PC-9 (cell line): ENCODE measurements around the gene PIEZO2. TPM values are rescaled to one million over a fixed set of nuclear protein-coding genes. Genes with fewer than 3 reads are reported as not detected.

Experiments used
- BruUV-seq: library from RNA; stranded (reverse); fragments of 400-500 nt; replicated peaks from 2 replicates; lab custom pipeline; 2021; lab: Mats Ljungman, UMichigan
- CTCF ChIA-PET: fragments of 300-600 bp; sonication (Branson Sonifier 250); formaldehyde crosslinking; loops from one replicate; lab custom pipeline; 2022; ENCODE audit warnings: antibody characterized with exemption; lab: Charles Lee
- POLR2A ChIA-PET: fragments of 300-600 bp; sonication (Branson Sonifier 250); formaldehyde crosslinking; loops from one replicate; lab custom pipeline; 2022; ENCODE audit warnings: antibody characterized with exemption; ENCODE audit not compliant: unreplicated experiment; lab: Charles Lee
- DNase-seq, 2 experiments: peaks; one replicate each; pipeline versions ENCODE4 v3.0.0 to v3.0.0-alpha.2; 2015 to 2022; ENCODE audit warnings: mixed read lengths in 1 of 2
- H2AFZ ChIP-seq: fragments of 200-600 bp; sonication (generic); 2 replicates; pipeline ENCODE4 v1.8.1; 2017; ENCODE audit warnings: antibody characterized with exemption
- H3F3A ChIP-seq: fragments of 200-600 bp; sonication (generic); 2 replicates; pipeline ENCODE4 v1.8.1; 2017; ENCODE audit warnings: antibody characterized with exemption, mild to moderate bottlenecking, low read depth; ENCODE audit not compliant: insufficient read depth
- H3K27ac ChIP-seq: fragments of 200-600 bp; sonication (generic); 2 replicates; pipeline ENCODE4 v1.6.1; 2016; ENCODE audit warnings: mixed run types
- H3K27me3 ChIP-seq: fragments of 200-600 bp; sonication (generic); 2 replicates; pipeline ENCODE4 v1.6.1; 2016; ENCODE audit warnings: low read depth, mixed run types; ENCODE audit not compliant: insufficient read depth
- H3K36me3 ChIP-seq: fragments of 200-600 bp; sonication (generic); 2 replicates; pipeline ENCODE4 v1.6.1; 2016; ENCODE audit warnings: low read depth, mixed run types
- H3K4me1 ChIP-seq: fragments of 200-600 bp; sonication (generic); replicated peaks from 2 replicates; pipeline ENCODE4 v1.6.1; 2016; ENCODE audit warnings: mixed run types; ENCODE audit not compliant: insufficient read depth
- H3K4me2 ChIP-seq: fragments of 200-600 bp; sonication (generic); 2 replicates; pipeline ENCODE4 v1.6.1; 2017; ENCODE audit warnings: mixed run types
- H3K4me3 ChIP-seq: fragments of 200-600 bp; sonication (generic); 2 replicates; pipeline ENCODE4 v1.6.1; 2016; ENCODE audit warnings: mixed run types
- H3K79me2 ChIP-seq: fragments of 200-600 bp; sonication (generic); 2 replicates; pipeline ENCODE4 v1.6.1; 2017; ENCODE audit warnings: low read depth, mixed run types
- H3K9me2 ChIP-seq: fragments of 200-600 bp; sonication (generic); 2 replicates; pipeline ENCODE4 v1.8.1; 2017; ENCODE audit warnings: mild to moderate bottlenecking; ENCODE audit not compliant: insufficient read depth
- H3K9me3 ChIP-seq: fragments of 200-600 bp; sonication (generic); 2 replicates; pipeline ENCODE4 v1.8.1; 2016; ENCODE audit warnings: low read depth; ENCODE audit not compliant: insufficient read depth
- H4K20me1 ChIP-seq: fragments of 200-600 bp; sonication (generic); 2 replicates; pipeline ENCODE4 v1.8.1; 2017; ENCODE audit not compliant: insufficient read depth
- EZH2 ChIP-seq: fragments of 200-600 bp; sonication (generic); IDR thresholded peaks from 2 replicates; pipeline ENCODE4 v1.8.0; 2017; ENCODE audit warnings: antibody characterized with exemption, low read depth
- intact Hi-C: fragments of 100-400 bp; cut with micrococcal nuclease; formaldehyde crosslinking; loops from one replicate; pipeline ENCODE4 v1.10.0; 2022; ENCODE audit not compliant: unreplicated experiment
- total RNA-seq: library from RNA; stranded (reverse); gene quantifications from 2 replicates; pipeline ENCODE4 v1.2.3, GENCODE V29; 2021
- TF ChIP-seq, protein P1 (sequence below): fragments of 200-600 bp; sonication (generic); conservative IDR thresholded peaks from 2 replicates; pipeline ENCODE4 v1.6.1; 2017; ENCODE audit warnings: mixed run types, antibody characterized with exemption, mild to moderate bottlenecking, moderate library complexity

The PIEZO2 gene
- total RNA-seq, 1 experiment from 2014 or later = not detected

DNA sequence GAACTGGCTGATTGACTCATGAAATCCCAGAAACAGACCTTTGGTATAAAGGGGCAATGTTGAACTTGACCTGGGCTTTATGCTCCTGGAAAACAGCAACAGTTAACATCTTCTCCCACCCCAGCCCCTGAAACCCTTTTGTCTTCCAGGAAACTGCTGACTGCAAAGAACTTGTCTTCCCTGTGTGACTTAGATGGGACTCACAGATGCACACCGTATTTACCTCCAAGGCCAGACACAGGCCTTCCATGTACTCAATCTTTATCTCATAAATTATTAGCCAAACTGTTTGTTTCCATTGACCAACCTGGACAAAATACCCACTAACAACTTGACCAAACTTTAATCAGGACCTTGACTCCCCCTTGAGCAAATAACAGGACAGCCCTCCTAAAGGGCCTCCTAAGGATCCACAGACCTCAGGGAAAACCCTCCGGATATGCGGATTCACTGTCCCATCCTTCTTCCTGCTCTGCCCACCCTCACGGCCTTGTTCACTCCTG, 36.3 kb downstream of the PIEZO2 start:
- TF ChIP-seq, protein P1, sequence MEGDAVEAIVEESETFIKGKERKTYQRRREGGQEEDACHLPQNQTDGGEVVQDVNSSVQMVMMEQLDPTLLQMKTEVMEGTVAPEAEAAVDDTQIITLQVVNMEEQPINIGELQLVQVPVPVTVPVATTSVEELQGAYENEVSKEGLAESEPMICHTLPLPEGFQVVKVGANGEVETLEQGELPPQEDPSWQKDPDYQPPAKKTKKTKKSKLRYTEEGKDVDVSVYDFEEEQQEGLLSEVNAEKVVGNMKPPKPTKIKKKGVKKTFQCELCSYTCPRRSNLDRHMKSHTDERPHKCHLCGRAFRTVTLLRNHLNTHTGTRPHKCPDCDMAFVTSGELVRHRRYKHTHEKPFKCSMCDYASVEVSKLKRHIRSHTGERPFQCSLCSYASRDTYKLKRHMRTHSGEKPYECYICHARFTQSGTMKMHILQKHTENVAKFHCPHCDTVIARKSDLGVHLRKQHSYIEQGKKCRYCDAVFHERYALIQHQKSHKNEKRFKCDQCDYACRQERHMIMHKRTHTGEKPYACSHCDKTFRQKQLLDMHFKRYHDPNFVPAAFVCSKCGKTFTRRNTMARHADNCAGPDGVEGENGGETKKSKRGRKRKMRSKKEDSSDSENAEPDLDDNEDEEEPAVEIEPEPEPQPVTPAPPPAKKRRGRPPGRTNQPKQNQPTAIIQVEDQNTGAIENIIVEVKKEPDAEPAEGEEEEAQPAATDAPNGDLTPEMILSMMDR = no peak
- no peak for TF ChIP-seq EZH2
- BruUV-seq = no TSS peak
- POLR2A ChIA-PET = no interaction called here
- Histone ChIP-seq H3K9me3 (no peaks in the 10 kb centered on the region), H3K4me1 (no peaks in the 10 kb centered on the region), H3K4me2 (no peak overlapping the region), H3K27ac (no peak overlapping the region), H2AFZ (no peak overlapping the region), H3K27me3 (peaks cover 75% of the 10 kb centered on the region), H3K4me3 (no peak overlapping the region), H3K36me3 (no peaks in the 10 kb centered on the region), H3F3A (no peaks in the 10 kb centered on the region), H3K9me2 (no peaks in the 10 kb centered on the region), H3K79me2 (no peaks in the 10 kb centered on the region), H4K20me1 (no peaks in the 10 kb centered on the region)
- intact Hi-C loops = no loop called here
- CTCF ChIA-PET = no interaction called here
- no peak for DNase-seq

DNA sequence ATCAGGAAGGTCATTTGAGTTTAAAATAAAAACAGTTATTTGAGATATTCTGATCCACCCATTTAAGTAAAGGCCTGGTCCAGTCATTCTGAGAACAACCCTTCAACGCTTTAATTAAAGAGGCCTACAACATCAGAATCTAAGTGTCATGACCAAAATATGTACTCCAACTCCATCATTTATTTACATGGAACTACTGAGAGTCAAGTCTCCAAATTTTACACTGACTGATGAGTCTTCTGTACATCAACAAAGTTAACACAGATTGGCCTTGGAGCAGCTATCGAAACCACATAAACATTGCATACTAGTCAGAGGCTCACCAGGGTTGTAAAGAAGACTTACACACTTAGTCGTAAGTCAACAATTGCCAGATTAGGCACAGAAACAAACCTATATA, 37.1 kb downstream of the PIEZO2 start:
- Histone ChIP-seq H3K4me1 (no peaks in the 10 kb centered on the region), H3K4me2 (no peak overlapping the region)

DNA sequence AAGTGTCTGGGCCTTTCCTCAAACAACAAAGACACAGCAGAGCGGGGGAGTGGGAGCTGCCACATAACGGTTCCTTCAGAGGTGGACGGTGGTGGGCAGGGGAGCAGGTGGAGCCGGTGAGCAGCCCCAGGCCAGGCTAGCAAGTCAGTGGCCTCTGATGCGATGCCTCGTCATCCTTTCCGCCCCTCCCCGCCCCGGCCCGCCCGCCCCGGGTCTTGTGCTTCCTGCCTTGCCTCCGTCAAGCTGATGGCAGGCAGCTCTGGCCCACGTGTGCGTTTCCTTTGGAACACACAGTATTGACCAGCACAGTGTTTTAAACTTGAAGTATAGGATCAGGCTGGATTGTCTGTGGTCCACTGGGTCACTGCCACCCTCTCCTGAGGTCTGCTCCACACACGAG, 38.9 kb downstream of the PIEZO2 start:
- no TSS peak for BruUV-seq
- Histone ChIP-seq H3K4me1 (no peaks in the 10 kb centered on the region), H3K9me3 (no peaks in the 10 kb centered on the region), H3K4me3 (no peak overlapping the region), H3F3A (no peaks in the 10 kb centered on the region), H3K9me2 (no peaks in the 10 kb centered on the region), H3K27me3 (peaks cover 81% of the 10 kb centered on the region), H3K4me2 (no peak overlapping the region), H2AFZ (no peak overlapping the region), H4K20me1 (no peaks in the 10 kb centered on the region), H3K36me3 (no peaks in the 10 kb centered on the region), H3K27ac (no peak overlapping the region), H3K79me2 (no peaks in the 10 kb centered on the region)
- ChIA-PET POLR2A (no interaction called here), CTCF (no interaction called here)
- TF ChIP-seq, protein P1 = no peak
- no peak for TF ChIP-seq EZH2
- DNase-seq = no peak
- intact Hi-C loops = no loop called here

More for the DNA sequence above, 37.1 kb downstream of the PIEZO2 start:
- TF ChIP-seq EZH2 = no peak
- TF ChIP-seq, protein P1 = no peak
- Histone ChIP-seq H3K27ac (no peak overlapping the region), H3K27me3 (peaks cover 80% of the 10 kb centered on the region), H3K79me2 (no peaks in the 10 kb centered on the region), H4K20me1 (no peaks in the 10 kb centered on the region), H3F3A (no peaks in the 10 kb centered on the region), H3K4me3 (no peak overlapping the region), H3K9me2 (no peaks in the 10 kb centered on the region), H3K36me3 (no peaks in the 10 kb centered on the region), H2AFZ (no peak overlapping the region), H3K9me3 (no peaks in the 10 kb centered on the region)
- intact Hi-C loops = no loop called here
- DNase-seq = no peak
- CTCF ChIA-PET = no interaction called here
- BruUV-seq = no TSS peak
- POLR2A ChIA-PET = no interaction called here
